ENCODE data around the gene THAP6.
"Not testable (repeated sequence)": the region's sequence is repeated elsewhere in the genome, so short reads cannot be mapped to it uniquely, and the experiment has no call there.

THAP6 gene

DNA sequence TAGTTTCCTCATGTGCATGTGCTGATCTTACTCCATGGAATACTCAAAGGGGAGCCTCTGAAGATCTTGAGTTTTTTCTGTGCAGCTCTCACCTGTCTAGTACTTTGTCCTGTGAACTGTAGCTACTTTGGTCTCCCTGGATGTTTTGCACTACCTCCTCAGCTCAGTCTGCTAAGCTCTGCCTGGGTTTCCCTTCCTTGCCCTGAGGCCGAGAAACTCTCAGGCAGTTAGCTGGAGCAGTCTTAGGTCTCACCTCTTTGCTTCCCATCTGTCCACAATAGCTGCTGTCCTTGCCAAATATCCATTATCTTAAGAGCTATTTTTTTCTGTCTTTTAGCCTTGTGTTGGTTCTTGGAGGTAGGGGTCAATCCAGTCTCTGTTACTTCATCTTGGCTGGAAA is 11.6 kb downstream of the THAP6 start:
- TF ChIP-seq CTCF (IDR thresholded peaks at IDR 0.05; ENCODE audit: low read depth, low read length): no peak

DNA sequence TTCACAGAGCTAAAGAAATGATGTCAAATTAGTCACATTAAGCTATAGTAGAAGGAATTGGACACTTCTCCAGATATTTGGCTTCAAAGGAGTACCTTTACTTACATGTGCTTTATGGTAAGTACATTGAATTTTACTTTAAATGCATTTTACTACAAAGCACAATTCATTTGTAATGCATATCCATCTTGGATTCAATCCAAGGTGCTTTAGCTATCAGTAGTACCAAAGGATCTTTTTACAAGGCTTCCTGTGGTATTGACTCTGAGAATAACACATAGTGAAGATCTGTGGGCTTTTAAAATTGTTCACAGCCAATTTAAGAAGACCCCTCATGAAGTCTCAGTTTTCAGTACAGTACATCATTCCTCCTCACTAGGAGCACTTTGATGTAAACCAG is 13.2 kb downstream of the THAP6 start:
- no peak for DNase-seq (ENCODE audit: extremely low read depth, low read depth)
- no peak for TF ChIP-seq CTCF (IDR thresholded peaks at IDR 0.05; ENCODE audit: low read depth, low read length)

More for the DNA sequence above, 11.6 kb downstream of the THAP6 start:
- no peak for DNase-seq (ENCODE audit: extremely low read depth, low read depth)

DNA sequence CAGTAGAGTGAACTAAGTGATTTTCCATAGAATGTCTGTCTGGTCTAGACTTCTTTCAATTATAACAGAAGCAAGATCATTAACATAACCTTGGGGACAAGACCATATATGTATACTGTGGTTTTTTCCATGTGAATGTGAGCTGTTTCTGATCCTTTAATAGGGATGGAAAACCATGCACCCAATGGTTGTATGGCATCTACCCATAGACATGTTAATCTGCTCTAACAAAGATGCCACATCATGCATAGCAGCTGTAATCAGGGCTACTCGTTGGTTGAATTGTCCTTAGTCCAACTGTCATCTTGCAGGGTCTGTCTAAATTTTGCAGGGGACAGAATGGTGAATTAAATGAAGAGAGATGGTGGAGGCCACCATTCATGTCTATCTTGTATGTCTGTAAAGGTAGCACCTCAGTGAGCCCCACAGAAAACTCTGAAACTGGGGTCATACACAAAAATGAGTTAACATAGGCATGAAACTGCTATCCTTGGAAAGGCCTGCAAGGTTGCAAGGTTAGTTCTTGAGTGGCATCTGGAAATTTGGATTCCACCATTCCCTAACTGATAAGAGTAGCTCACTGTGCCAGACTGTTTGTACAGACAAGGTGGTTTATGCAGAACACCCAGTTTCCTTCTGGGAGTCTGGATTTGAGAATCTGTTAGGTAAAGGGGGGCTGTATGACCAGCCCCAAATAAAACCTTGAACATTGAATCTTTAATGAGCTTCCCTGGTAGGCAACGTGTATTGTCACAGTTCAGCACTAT is 16.5 kb downstream of the THAP6 start:
- no peak for DNase-seq (ENCODE audit: extremely low read depth, low read depth)
- no peak for TF ChIP-seq CTCF (IDR thresholded peaks at IDR 0.05; ENCODE audit: low read depth, low read length)

DNA sequence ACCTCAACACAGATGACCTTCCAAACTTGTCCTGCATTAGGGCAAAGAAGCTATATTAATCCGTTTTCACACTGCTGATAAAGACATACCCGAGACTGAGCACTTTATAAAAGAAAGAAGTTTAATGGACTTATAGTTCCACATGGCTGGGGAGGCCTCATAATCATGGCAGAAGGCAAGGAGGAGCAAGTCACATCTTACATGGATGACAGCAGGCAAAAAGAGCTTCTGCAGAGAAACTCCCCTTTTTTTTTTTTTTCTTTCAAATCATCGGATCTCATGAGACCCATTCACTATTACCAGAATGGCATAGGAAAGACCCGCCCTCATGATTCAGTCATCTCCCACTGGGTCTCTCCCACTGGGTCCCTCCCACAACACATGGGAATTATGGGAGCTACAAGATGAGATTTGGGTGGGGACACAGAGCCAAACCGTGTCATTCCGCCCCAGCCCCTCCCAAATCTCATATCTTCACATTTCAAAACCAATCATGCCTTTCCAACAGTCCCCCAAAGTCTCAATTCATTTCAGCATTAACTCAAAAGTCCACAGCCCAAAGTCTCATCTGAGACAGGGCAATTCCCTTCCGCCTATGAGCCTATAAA is 17.4 kb downstream of the THAP6 start:
- DNase-seq (ENCODE audit: extremely low read depth, low read depth): not testable (repeated sequence)

- DNase-seq (ENCODE audit: extremely low read depth, low read depth): not testable (repeated sequence)
These were observed 19.1 kb downstream of the THAP6 start for GRCh38 chr4:75533339-75533887.

DNA sequence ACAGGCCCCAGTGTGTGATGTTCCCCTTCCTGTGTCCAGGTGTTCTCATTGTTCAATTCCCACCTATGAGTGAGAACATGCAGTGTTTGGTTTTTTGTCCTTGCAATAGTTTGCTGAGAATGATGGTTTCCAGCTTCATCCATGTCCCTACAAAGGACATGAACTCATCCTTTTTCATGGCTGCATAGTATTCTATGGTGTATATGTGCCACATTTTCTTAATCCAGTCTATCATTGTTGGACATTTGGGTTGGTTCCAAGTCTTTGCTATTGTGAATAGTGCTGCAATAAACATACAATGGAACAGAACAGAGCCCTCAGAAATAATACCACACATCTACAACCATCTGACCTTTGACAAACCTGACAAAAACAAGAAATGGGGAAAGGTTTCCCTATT is 19.7 kb downstream of the THAP6 start:
- not testable (repeated sequence) for DNase-seq (ENCODE audit: extremely low read depth, low read depth)

GRCh38 chr4:75537308-75537707 is 23.0 kb downstream of the THAP6 start:
- DNase-seq (ENCODE audit: extremely low read depth, low read depth): not testable (repeated sequence)

GRCh38 chr4:75542824-75543223 is 28.6 kb downstream of the THAP6 start:
- TF ChIP-seq CTCF (IDR thresholded peaks at IDR 0.05; ENCODE audit: low read depth, low read length): no peak
- DNase-seq (ENCODE audit: extremely low read depth, low read depth): no peak

GRCh38 chr4:75544220-75544619 is 29.9 kb downstream of the THAP6 start:
- not testable (repeated sequence) for DNase-seq (ENCODE audit: extremely low read depth, low read depth)

DNA sequence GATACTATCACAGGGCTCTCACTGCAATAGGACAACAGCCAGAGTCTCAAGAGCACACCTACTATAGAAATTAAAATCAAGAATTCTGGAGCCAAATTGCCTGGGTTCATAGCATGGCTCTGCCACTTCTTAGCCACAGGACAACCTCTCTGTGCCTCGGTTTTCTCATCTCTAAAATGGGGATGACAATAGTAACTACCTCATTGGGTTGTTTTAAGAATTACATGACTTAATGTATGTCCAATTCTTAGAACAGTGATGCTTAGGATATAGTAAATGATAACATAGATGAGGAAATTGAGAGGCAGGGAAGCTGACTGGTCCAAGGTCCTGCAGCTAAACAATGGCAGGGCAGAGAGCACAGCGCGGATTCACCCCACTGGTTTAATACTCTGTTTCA is 30.6 kb downstream of the THAP6 start:
- DNase-seq (ENCODE audit: extremely low read depth, low read depth): no peak
- TF ChIP-seq CTCF (IDR thresholded peaks at IDR 0.05; ENCODE audit: low read depth, low read length): no peak

All from AG09319 (cell line).